ENCODE measurements around the gene TAX1BP3. TPM values are rescaled to one million over a fixed set of nuclear protein-coding genes. Genes with fewer than 3 reads are reported as not detected.

TAX1BP3 gene
- total and polyA plus RNA-seq, 9 of the 15 experiments (the other 6 are each of a cell fraction or from before 2014, with no cell fraction given): 0.99 to 14.5 (median 6.2) TPM

GRCh38 chr17:3641717-3642486 lies 26.5 kb downstream of the TAX1BP3 start (continued):
- TF ChIP-seq ZNF311 (CRISPR knock-in tag; IDR thresholded peaks at IDR 0.05): no peak
- TF ChIP-seq ESRRB (CRISPR knock-in tag; IDR thresholded peaks at IDR 0.05; ENCODE audit: borderline replicate concordance): no peak
- no peak for TF ChIP-seq ERF (CRISPR knock-in tag; IDR thresholded peaks at IDR 0.05)
- TF ChIP-seq C11orf30 (IDR thresholded peaks at IDR 0.05; ENCODE audit: low read depth): no peak
- no peak for TF ChIP-seq NCOR1 (IDR thresholded peaks at IDR 0.05)
- TF ChIP-seq UBTF (IDR thresholded peaks at IDR 0.05; ENCODE audit: borderline replicate concordance in 1 of 2, low read depth in 2 of 2, low read length in 2 of 2): no peak
- no peak for TF ChIP-seq ZNF318 (IDR thresholded peaks at IDR 0.05; ENCODE audit: borderline replicate concordance in 1 of 2, low read depth in 1 of 2)
- TF ChIP-seq HOMEZ (CRISPR knock-in tag; IDR thresholded peaks at IDR 0.05): no peak
- TF ChIP-seq GTF3C2 (IDR thresholded peaks at IDR 0.05; ENCODE audit: borderline replicate concordance, extremely low read depth, insufficient read length): no peak
- no peak for TF ChIP-seq DLX4 (CRISPR knock-in tag; IDR thresholded peaks at IDR 0.05)

Measured in K562 (cell line).